ENCODE measurements around the gene SLC23A1.

The SLC23A1 gene

GRCh38 chr5:139407517-139407916 lies 24.4 kb upstream of the SLC23A1 start:
- no peak for DNase-seq (ENCODE audit: low read depth)

- DNase-seq (ENCODE audit: low read depth), result no peak
These were observed 23.9 kb upstream of the SLC23A1 start for GRCh38 chr5:139406963-139407362.

GRCh38 chr5:139404484-139404840 lies 21.4 kb upstream of the SLC23A1 start:
- DNase-seq (ENCODE audit: low read depth), result no peak

GRCh38 chr5:139403787-139404483 lies 20.8 kb upstream of the SLC23A1 start, which contains the start of gene SPATA24:
SPATA24 (minus strand) TSS chr5:139404089; CDS start chr5:139404060, 29 bp downstream.
- peak; percentile 98 for DNase-seq (ENCODE audit: low read depth)

- no peak for DNase-seq (ENCODE audit: low read depth)
These were observed 20.3 kb upstream of the SLC23A1 start for GRCh38 chr5:139403418-139403786.

- DNase-seq (ENCODE audit: low read depth), result no peak
These were observed 19.6 kb upstream of the SLC23A1 start for GRCh38 chr5:139402561-139403158.

- DNase-seq (ENCODE audit: low read depth), result no peak
These were observed 18.4 kb upstream of the SLC23A1 start for GRCh38 chr5:139401546-139401945.

- no peak for DNase-seq (ENCODE audit: low read depth)
These were observed 16.5 kb upstream of the SLC23A1 start for GRCh38 chr5:139399501-139400121.

- no peak for DNase-seq (ENCODE audit: low read depth)
These were observed 14.8 kb upstream of the SLC23A1 start for GRCh38 chr5:139397921-139398320.

- DNase-seq (ENCODE audit: low read depth), result no peak
These were observed 13.6 kb upstream of the SLC23A1 start for GRCh38 chr5:139396691-139397090.

GRCh38 chr5:139395844-139396640 lies 12.9 kb upstream of the SLC23A1 start:
- DNase-seq (ENCODE audit: low read depth), result no peak

GRCh38 chr5:139394654-139395566 lies 11.8 kb upstream of the SLC23A1 start, which contains the start of gene PROB1:
PROB1 (minus strand) TSS chr5:139395104; CDS start chr5:139395081, 23 bp downstream.
- DNase-seq (ENCODE audit: low read depth), result no peak

GRCh38 chr5:139394123-139394653 lies 11.1 kb upstream of the SLC23A1 start:
- peak; percentile 64 for DNase-seq (ENCODE audit: low read depth)

- no peak for DNase-seq (ENCODE audit: low read depth)
These were observed 10.5 kb upstream of the SLC23A1 start for GRCh38 chr5:139393497-139394122.

GRCh38 chr5:139392678-139393496 lies 9.8 kb upstream of the SLC23A1 start:
- DNase-seq (ENCODE audit: low read depth), result peak; percentile 71

GRCh38 chr5:139392324-139392677 lies 9.2 kb upstream of the SLC23A1 start:
- DNase-seq (ENCODE audit: low read depth), result peak; percentile 16

- DNase-seq (ENCODE audit: low read depth), result no peak
These were observed 8.7 kb upstream of the SLC23A1 start for GRCh38 chr5:139391570-139392323.

GRCh38 chr5:139390639-139391569 lies 7.8 kb upstream of the SLC23A1 start:
- no peak for DNase-seq (ENCODE audit: low read depth)
